Adrenal gland (tissue), 5 donors: Measurements from ENCODE around the gene LRRC41.
"Not testable (repeated sequence)": the region's sequence is repeated elsewhere in the genome, so short reads cannot be mapped to it uniquely, and the experiment has no call there.

Experiments used
- CTCF ChIP-seq, 6 experiments: fragments of 450-650 bp in 4 of 6; fragments of 200-600 bp in 2 of 6; sonication (generic) in 1 of 6; IDR thresholded peaks; 1 replicate in 5 of 6; 2 replicates in 1 of 6; pipeline versions ENCODE4 v1.5.1 to v1.8.0; 2016 to 2021; ENCODE audit warnings: antibody characterized with exemption in 6 of 6, mild to moderate bottlenecking in 2 of 6, moderate library complexity in 1 of 6
- POLR2A ChIP-seq, 2 donors: fragments of 450-650 bp; IDR thresholded peaks; one replicate each; pipeline ENCODE4 v1.6.1; 2017; ENCODE audit warnings: antibody characterized with exemption in 2 of 2, mild to moderate bottlenecking in 2 of 2, moderate library complexity in 1 of 2
- donor health status: DM: no; HTN: no; CAD: no.

GRCh38 chr1:46328182-46328581 lies 24.8 kb upstream of the LRRC41 start:
- TF ChIP-seq CTCF, POLR2A (IDR thresholded peaks at IDR 0.05): not testable (repeated sequence)
